H1 (cell line): ENCODE data around the gene NANOS3.

Experiments used
- CTCF ChIP-seq, 3 experiments: IDR thresholded peaks; 1 replicate in 2 of 3; 2 replicates in 1 of 3; pipeline versions ENCODE4 v1.5.1 to v1.6.1; 2011; ENCODE audit warnings: low read length in 3 of 3, mild to moderate bottlenecking in 3 of 3, inconsistent platforms in 2 of 3, low read depth in 1 of 3, moderate library complexity in 1 of 3; ENCODE audit not compliant: insufficient read depth in 1 of 3; ENCODE audit errors: control extremely low read depth in 1 of 3
- MAX ChIP-seq: IDR thresholded peaks from 2 replicates; pipeline ENCODE4 v1.6.1; 2012; ENCODE audit warnings: inconsistent platforms
- POLR2A ChIP-seq, 2 experiments: IDR thresholded peaks; 1 replicate in 1 of 2; 2 replicates in 1 of 2; pipeline ENCODE4 v1.6.1; 2011; ENCODE audit warnings: low read depth in 2 of 2, low read length in 2 of 2, mild to moderate bottlenecking in 2 of 2; ENCODE audit errors: control extremely low read depth in 1 of 2

GRCh38 chr19:13843104-13843921 lies 33.6 kb upstream of the NANOS3 start:
- TF ChIP-seq CTCF (IDR thresholded peaks at IDR 0.05; ENCODE audit: control extremely low read depth in 1 of 3, insufficient read depth in 1 of 3, low read depth in 1 of 3, low read length in 3 of 3) (no peak), POLR2A (IDR thresholded peaks at IDR 0.05; ENCODE audit: control extremely low read depth in 1 of 2, low read depth in 2 of 2, low read length in 2 of 2) (no peak), MAX (no peak)
